Naive B cell (primary cell): Measurements from ENCODE around the gene SACS. TPM values are rescaled to one million over a fixed set of nuclear protein-coding genes. Genes with fewer than 3 reads are reported as not detected.

Source experiments
- ATAC-seq, 2 donors: fragments of 150-1000 bp; cut with Tn5 transposase; 2 replicates each; pipeline ENCODE4 v1.10.0; 2021; ENCODE audit warnings: low read depth in 2 of 2, mild to moderate bottlenecking in 2 of 2, moderate library complexity in 2 of 2
- DNase-seq: peaks from one replicate; pipeline ENCODE4 v3.0.0; 2022
- H3K27ac Mint-ChIP-seq, 6 donors: one replicate each; pipeline ENCODE4 v1.8.0; 2020 to 2022; ENCODE audit warnings: mild to moderate bottlenecking in 6 of 6, mixed read lengths in 6 of 6, moderate library complexity in 5 of 6, inconsistent platforms in 2 of 6
- H3K27me3 Mint-ChIP-seq, 3 donors: one replicate each; pipeline ENCODE4 v1.8.0; 2021 to 2022; ENCODE audit warnings: mixed read lengths in 3 of 3, mild to moderate bottlenecking in 1 of 3
- H3K36me3 Mint-ChIP-seq, 2 donors: one replicate each; pipeline ENCODE4 v1.8.0; 2020 to 2022; ENCODE audit warnings: mixed read lengths in 2 of 2, inconsistent platforms in 1 of 2, mild to moderate bottlenecking in 1 of 2
- H3K4me1 Mint-ChIP-seq, 3 donors: one replicate each; pipeline ENCODE4 v1.8.0; 2020 to 2022; ENCODE audit warnings: mixed read lengths in 3 of 3, inconsistent platforms in 1 of 3, mild to moderate bottlenecking in 1 of 3, moderate library complexity in 1 of 3
- H3K4me3 Mint-ChIP-seq, 8 donors: one replicate each; pipeline ENCODE4 v1.8.0; 2020 to 2022; ENCODE audit warnings: mild to moderate bottlenecking in 8 of 8, mixed read lengths in 8 of 8, moderate library complexity in 8 of 8, inconsistent platforms in 2 of 8
- H3K9me3 Mint-ChIP-seq, 7 donors: one replicate each; pipeline ENCODE4 v1.8.0; 2020 to 2022; ENCODE audit warnings: mixed read lengths in 7 of 7, mild to moderate bottlenecking in 5 of 7, inconsistent platforms in 2 of 7, moderate library complexity in 1 of 7
- polyA plus RNA-seq, 6 donors: library from polyadenylated mRNA; unstranded; fragments of 300-500 nt; fragmentation: Illumina TruSeq; gene quantifications; one replicate each; pipeline ENCODE4 v1.2.3, GENCODE V29; 2021; ENCODE audit warnings: low read depth in 6 of 6

Gene SACS
- polyA plus RNA-seq, 6 donors from 2014 or later = 0.33 to 1.7 (median 1.5) TPM

GRCh38 chr13:23359882-23360281 lies 73.6 kb downstream of the SACS start:
- ATAC-seq = no peak
- Mint-ChIP-seq H3K4me3 (no peak overlapping the region), H3K27me3 (no peaks in the 10 kb centered on the region), H3K36me3 (peaks cover 8 to 28% of the 10 kb centered on the region in 2 donors), H3K9me3 (no peaks in the 10 kb centered on the region), H3K27ac (no peak overlapping the region), H3K4me1 (peaks cover 0 to 9% (median 0%) of the 10 kb centered on the region in 3 donors)
- no peak for DNase-seq

- peaks cover 21 to 37% of the 10 kb centered on the region in 2 donors for H3K36me3 Mint-ChIP-seq
Measured at GRCh38 chr13:23357349-23357748, 76.2 kb downstream of the SACS start.

GRCh38 chr13:23356368-23356767 lies 77.1 kb downstream of the SACS start:
- ATAC-seq (no peak), DNase-seq (no peak)
- Mint-ChIP-seq H3K9me3 (no peaks in the 10 kb centered on the region), H3K36me3 (peaks cover 31 to 41% of the 10 kb centered on the region in 2 donors), H3K27me3 (no peaks in the 10 kb centered on the region), H3K4me1 (peaks cover 0 to 9% (median 0%) of the 10 kb centered on the region in 3 donors), H3K4me3 (no peak overlapping the region), H3K27ac (no peak overlapping the region)

More at GRCh38 chr13:23357349-23357748, 76.2 kb downstream of the SACS start:
- Mint-ChIP-seq H3K4me3 (no peak overlapping the region), H3K9me3 (no peaks in the 10 kb centered on the region), H3K4me1 (peaks cover 0 to 9% (median 0%) of the 10 kb centered on the region in 3 donors), H3K27me3 (no peaks in the 10 kb centered on the region), H3K27ac (peak overlapping the region in 2 of 6 donors; percentile 42 to 53)
- no peak for DNase-seq
- no peak for ATAC-seq

- no peak for ATAC-seq
- no peak for DNase-seq
- no peak overlapping the region for H3K4me3 Mint-ChIP-seq
- peaks cover 0 to 4% (median 0%) of the 10 kb centered on the region in 3 donors for H3K4me1 Mint-ChIP-seq
- H3K9me3 Mint-ChIP-seq = no peaks in the 10 kb centered on the region
- H3K36me3 Mint-ChIP-seq = peaks cover 48 to 56% of the 10 kb centered on the region in 2 donors
- no peaks in the 10 kb centered on the region for H3K27me3 Mint-ChIP-seq
- no peak overlapping the region for H3K27ac Mint-ChIP-seq
Measured at GRCh38 chr13:23354520-23354919, 79.0 kb downstream of the SACS start.

- no peaks in the 10 kb centered on the region for H3K27me3 Mint-ChIP-seq
- ATAC-seq (no peak), DNase-seq (no peak)
- no peak overlapping the region for H3K4me3 Mint-ChIP-seq
- H3K9me3 Mint-ChIP-seq = no peaks in the 10 kb centered on the region
- peaks cover 65 to 72% of the 10 kb centered on the region in 2 donors for H3K36me3 Mint-ChIP-seq
- peaks cover 0 to 10% (median 0%) of the 10 kb centered on the region in 3 donors for H3K4me1 Mint-ChIP-seq
- peak overlapping the region in 1 of 6 donors; percentile 44 for H3K27ac Mint-ChIP-seq
Measured at GRCh38 chr13:23352161-23352560, 81.3 kb downstream of the SACS start.

GRCh38 chr13:23350009-23350408 lies 83.5 kb downstream of the SACS start:
- no peaks in the 10 kb centered on the region for H3K27me3 Mint-ChIP-seq
- H3K4me1 Mint-ChIP-seq = peaks cover 5 to 14% (median 5%) of the 10 kb centered on the region in 3 donors
- no peak for DNase-seq
- H3K27ac Mint-ChIP-seq = no peak overlapping the region
- H3K4me3 Mint-ChIP-seq = no peak overlapping the region
- H3K36me3 Mint-ChIP-seq = peaks cover 64 to 74% of the 10 kb centered on the region in 2 donors
- no peaks in the 10 kb centered on the region for H3K9me3 Mint-ChIP-seq
- ATAC-seq = no peak

GRCh38 chr13:23349161-23349897 lies 84.2 kb downstream of the SACS start:
- no peak for ATAC-seq
- DNase-seq = no peak
- no peaks in the 10 kb centered on the region for H3K27me3 Mint-ChIP-seq
- H3K36me3 Mint-ChIP-seq = peaks cover 57 to 69% of the 10 kb centered on the region in 2 donors
- peaks cover 6 to 15% (median 8%) of the 10 kb centered on the region in 3 donors for H3K4me1 Mint-ChIP-seq
- peak overlapping the region in 1 of 6 donors; percentile 46 for H3K27ac Mint-ChIP-seq
- no peaks in the 10 kb centered on the region for H3K9me3 Mint-ChIP-seq
- no peak overlapping the region for H3K4me3 Mint-ChIP-seq

GRCh38 chr13:23348262-23349127 lies 85.0 kb downstream of the SACS start:
- no peak overlapping the region for H3K4me3 Mint-ChIP-seq
- ATAC-seq (no peak), DNase-seq (no peak)
- peaks cover 6 to 15% (median 8%) of the 10 kb centered on the region in 3 donors for H3K4me1 Mint-ChIP-seq
- no peaks in the 10 kb centered on the region for H3K9me3 Mint-ChIP-seq
- H3K36me3 Mint-ChIP-seq = peaks cover 55 to 69% of the 10 kb centered on the region in 2 donors
- H3K27ac Mint-ChIP-seq = peak overlapping the region in 3 of 6 donors; percentile 20 to 46 (median 30)
- H3K27me3 Mint-ChIP-seq = no peaks in the 10 kb centered on the region

- Mint-ChIP-seq H3K4me3 (no peak overlapping the region), H3K27me3 (no peaks in the 10 kb centered on the region), H3K4me1 (peaks cover 6 to 15% (median 8%) of the 10 kb centered on the region in 3 donors), H3K9me3 (no peaks in the 10 kb centered on the region), H3K27ac (no peak overlapping the region), H3K36me3 (peaks cover 46 to 62% of the 10 kb centered on the region in 2 donors)
- DNase-seq = no peak
- no peak for ATAC-seq
Measured at GRCh38 chr13:23347601-23348000, 85.9 kb downstream of the SACS start.

GRCh38 chr13:23344931-23345595 lies 88.4 kb downstream of the SACS start:
- H3K27ac Mint-ChIP-seq = peak overlapping the region in 3 of 6 donors; percentile 47 to 82 (median 51)
- DNase-seq = no peak
- H3K9me3 Mint-ChIP-seq = no peaks in the 10 kb centered on the region
- H3K36me3 Mint-ChIP-seq = peaks cover 38 to 45% of the 10 kb centered on the region in 2 donors
- no peak for ATAC-seq
- H3K27me3 Mint-ChIP-seq = no peaks in the 10 kb centered on the region
- H3K4me1 Mint-ChIP-seq = peaks cover 6 to 15% (median 8%) of the 10 kb centered on the region in 3 donors
- no peak overlapping the region for H3K4me3 Mint-ChIP-seq

- Mint-ChIP-seq H3K27me3 (no peaks in the 10 kb centered on the region), H3K9me3 (peaks cover 0 to 37% (median 7%) of the 10 kb centered on the region in 7 donors), H3K27ac (no peak overlapping the region), H3K36me3 (peaks cover 0 to 34% of the 10 kb centered on the region in 2 donors), H3K4me1 (no peaks in the 10 kb centered on the region), H3K4me3 (no peak overlapping the region)
- DNase-seq = no peak
- ATAC-seq = no peak
Measured at GRCh38 chr13:23339225-23339624, 94.3 kb downstream of the SACS start.

- DNase-seq (no peak), ATAC-seq (no peak)
- peaks cover 9 to 38% of the 10 kb centered on the region in 2 donors for H3K36me3 Mint-ChIP-seq
- H3K4me3 Mint-ChIP-seq = no peak overlapping the region
- H3K27me3 Mint-ChIP-seq = no peaks in the 10 kb centered on the region
- H3K4me1 Mint-ChIP-seq = no peaks in the 10 kb centered on the region
- peaks cover 9 to 48% (median 20%) of the 10 kb centered on the region in 7 donors for H3K9me3 Mint-ChIP-seq
- no peak overlapping the region for H3K27ac Mint-ChIP-seq
Measured at GRCh38 chr13:23330356-23330755, 103.1 kb downstream of the SACS start.

- Mint-ChIP-seq H3K27me3 (peaks cover 0 to 6% (median 6%) of the 10 kb centered on the region in 3 donors), H3K36me3 (no peaks in the 10 kb centered on the region), H3K9me3 (peaks cover 0 to 7% (median 0%) of the 10 kb centered on the region in 7 donors), H3K27ac (no peak overlapping the region), H3K4me1 (no peaks in the 10 kb centered on the region), H3K4me3 (no peak overlapping the region)
- no peak for DNase-seq
- no peak for ATAC-seq
Measured at GRCh38 chr13:23325191-23325590, 108.3 kb downstream of the SACS start.
